PFSK-1 (cell line): ENCODE measurements around the gene MAGOHB.

ENCODE experiments used
- FOXP2 ChIP-seq: optimal IDR thresholded peaks from 2 replicates; pipeline ENCODE3; 2011; ENCODE audit warnings: borderline replicate concordance, control low read depth, inconsistent platforms; ENCODE audit not compliant: insufficient read depth; ENCODE audit errors: extremely low read length, extremely low read depth
- SIN3A ChIP-seq: IDR thresholded peaks from 2 replicates; pipeline ENCODE4 v1.6.1; 2012; ENCODE audit warnings: mild to moderate bottlenecking, low read length, moderate library complexity, borderline replicate concordance; ENCODE audit not compliant: insufficient read depth
- TAF1 ChIP-seq: IDR thresholded peaks from 2 replicates; pipeline ENCODE4 v1.6.1; 2012; ENCODE audit warnings: low read length, control low read depth, borderline replicate concordance; ENCODE audit not compliant: insufficient read depth

GRCh38 chr12:10624605-10625004 is 11.2 kb upstream of the MAGOHB start:
- TF ChIP-seq FOXP2 (no peak), TAF1 (no peak), SIN3A (no peak)
